HepG2 (cell line): ENCODE results near the gene RAD1. TPM values are rescaled to one million over a fixed set of nuclear protein-coding genes. Genes with fewer than 3 reads are reported as not detected.

Experiments
- AHDC1 ChIP-seq: sonication (generic); formaldehyde crosslinking; IDR thresholded peaks from 2 replicates; pipeline ENCODE4 v1.5.1; 2020; ENCODE audit warnings: mild to moderate bottlenecking, missing genetic modification reagents, borderline replicate concordance
- ARNT ChIP-seq: fragments of 450-650 bp; IDR thresholded peaks from 2 replicates; pipeline ENCODE4 v1.6.1; 2017
- ETV6 ChIP-seq: sonication (generic); formaldehyde crosslinking; conservative IDR thresholded peaks from 2 replicates; pipeline ENCODE4 v1.4.0; 2020; ENCODE audit warnings: missing genetic modification reagents
- GMEB1 ChIP-seq: sonication (generic); formaldehyde crosslinking; IDR thresholded peaks from 2 replicates; pipeline ENCODE4 v1.5.1; 2020; ENCODE audit warnings: missing genetic modification reagents, mild to moderate bottlenecking, borderline replicate concordance
- IRF2 ChIP-seq: IDR thresholded peaks from 2 replicates; pipeline ENCODE4 v1.6.1; 2018; ENCODE audit warnings: missing genetic modification reagents, missing compliant biosample characterization
- MEF2D ChIP-seq: sonication (generic); formaldehyde crosslinking; IDR thresholded peaks from 2 replicates; pipeline ENCODE4 v1.5.1; 2020; ENCODE audit warnings: mild to moderate bottlenecking, missing genetic modification reagents
- MTF1 ChIP-seq: sonication (generic); formaldehyde crosslinking; IDR thresholded peaks from 2 replicates; pipeline ENCODE4 v1.5.0; 2020; ENCODE audit warnings: missing genetic modification reagents
- POGK ChIP-seq: sonication (generic); formaldehyde crosslinking; conservative IDR thresholded peaks from 2 replicates; pipeline ENCODE4 v1.8.0; 2022; ENCODE audit warnings: mild to moderate bottlenecking, moderate library complexity, missing genetic modification reagents
- RBAK ChIP-seq: sonication (generic); formaldehyde crosslinking; IDR thresholded peaks from 2 replicates; pipeline ENCODE4 v1.5.1; 2020; ENCODE audit warnings: mild to moderate bottlenecking, missing genetic modification reagents
- TMF1 ChIP-seq: sonication (generic); formaldehyde crosslinking; IDR thresholded peaks from 2 replicates; pipeline ENCODE4 v1.8.1; 2022; ENCODE audit warnings: low read depth, missing genetic modification reagents
- ZC3H4 ChIP-seq: sonication (generic); formaldehyde crosslinking; IDR thresholded peaks from 2 replicates; pipeline ENCODE4 v1.4.0; 2020; ENCODE audit warnings: missing genetic modification reagents, borderline replicate concordance
- ZFP41 ChIP-seq: sonication (generic); formaldehyde crosslinking; IDR thresholded peaks from 2 replicates; pipeline ENCODE4 v1.4.0; 2020; ENCODE audit warnings: mild to moderate bottlenecking, missing genetic modification reagents, borderline replicate concordance
- ZNF260 ChIP-seq: sonication (generic); formaldehyde crosslinking; IDR thresholded peaks from 2 replicates; pipeline ENCODE4 v1.4.0; 2020; ENCODE audit warnings: missing genetic modification reagents, low read depth, mild to moderate bottlenecking, borderline replicate concordance
- ZNF274 ChIP-seq: sonication (generic); formaldehyde crosslinking; IDR thresholded peaks from 2 replicates; pipeline ENCODE4 v1.5.1; 2020; ENCODE audit warnings: mild to moderate bottlenecking, missing genetic modification reagents
- ZNF431 ChIP-seq: sonication (generic); formaldehyde crosslinking; IDR thresholded peaks from 2 replicates; pipeline ENCODE4 v1.9.0; 2022; ENCODE audit warnings: missing genetic modification reagents, low read depth, mild to moderate bottlenecking, borderline replicate concordance
- ZNF468 ChIP-seq: sonication (generic); formaldehyde crosslinking; IDR thresholded peaks from 2 replicates; pipeline ENCODE4 v1.8.0; 2022; ENCODE audit warnings: mild to moderate bottlenecking, moderate library complexity, missing genetic modification reagents
- ZNF564 ChIP-seq: sonication (generic); formaldehyde crosslinking; IDR thresholded peaks from 2 replicates; pipeline ENCODE4 v1.8.1; 2023; ENCODE audit warnings: mild to moderate bottlenecking, missing genetic modification reagents
- ZNF577 ChIP-seq: sonication (generic); formaldehyde crosslinking; IDR thresholded peaks from 2 replicates; pipeline ENCODE4 v1.4.0; 2020; ENCODE audit warnings: mild to moderate bottlenecking, low read depth, missing genetic modification reagents, borderline replicate concordance
- ZNF597 ChIP-seq: sonication (generic); formaldehyde crosslinking; IDR thresholded peaks from 2 replicates; pipeline ENCODE4 v1.5.0; 2020; ENCODE audit warnings: missing genetic modification reagents
- polyA plus RNA-seq, 8 experiments: library from polyadenylated mRNA; depleted of rRNA in 3 of 8; stranded (reverse) in 7 of 8; unstranded in 1 of 8; fragments of >200 nt; fragmentation: Illumina TruSeq in 4 of 8; extraction: Trizol in 4 of 8; gene quantifications; 2 replicates each; pipeline versions ENCODE4 v1.2.1 to v1.2.3, GENCODE V29; 2011 to 2016; ENCODE audit warnings: low read depth in 4 of 8, missing spikeins in 1 of 8, mixed read lengths in 1 of 8; ENCODE audit not compliant: insufficient read depth in 1 of 8
- total RNA-seq, 5 experiments: library from RNA; depleted of rRNA; stranded (reverse); fragments of >200 nt; fragmentation: Illumina TruSeq; extraction: Trizol; gene quantifications; 2 replicates each; pipeline ENCODE4 v1.2.3, GENCODE V29; 2016; ENCODE audit warnings: low read depth in 1 of 5

The RAD1 gene
- total and polyA plus RNA-seq, 2 of the 13 experiments (the other 11 are each of a cell fraction or from before 2014, with no cell fraction given): 14.7 to 39.1 TPM

GRCh38 chr5:34929720-34930461 lies 14.6 kb upstream of the RAD1 start (continued):
- peak; percentile 45; the same call in 1 of the 2 replicates for TF ChIP-seq GMEB1 (CRISPR knock-in tag)
- no peak for TF ChIP-seq ARNT
- TF ChIP-seq POGK (CRISPR knock-in tag): no peak
- TF ChIP-seq ETV6 (CRISPR knock-in tag): 0 out of 2 replicates have a peak, but pooled peaks have one; percentile 36
- TF ChIP-seq ZNF597 (CRISPR knock-in tag): no peak
- no peak for TF ChIP-seq RBAK (CRISPR knock-in tag)
- 0 out of 2 replicates have a peak, but pooled peaks have one; percentile 49 for TF ChIP-seq ZFP41 (CRISPR knock-in tag)
- TF ChIP-seq ZNF260: no peak
- TF ChIP-seq MTF1 (CRISPR knock-in tag): no peak
- no peak for TF ChIP-seq AHDC1 (CRISPR knock-in tag)
- no peak for TF ChIP-seq ZNF431 (CRISPR knock-in tag)
- TF ChIP-seq ZNF468: no peak
- TF ChIP-seq ZC3H4 (CRISPR knock-in tag): no peak
- no peak for TF ChIP-seq MEF2D (CRISPR knock-in tag)
- TF ChIP-seq ZNF577 (CRISPR knock-in tag): no peak
- TF ChIP-seq ZNF274: no peak; the same call in 1 of the 2 replicates
- TF ChIP-seq ZNF564 (CRISPR knock-in tag): 0 out of 2 replicates have a peak, but pooled peaks have one; percentile 39
- no peak for TF ChIP-seq IRF2 (CRISPR knock-in tag)
- TF ChIP-seq TMF1 (CRISPR knock-in tag): no peak
